GM19240 (cell line): ENCODE data around the gene CYP27C1.
A peak's percentile ranks its signal among the peaks of the same experiment; 100 is the strongest.
"Not testable (repeated sequence)": the region's sequence is repeated elsewhere in the genome, so short reads cannot be mapped to it uniquely, and the experiment has no call there.

Experiments used
- DNase-seq: peaks from one replicate; pipeline ENCODE4 v3.0.0; 2011; ENCODE audit warnings: low spot score; ENCODE audit not compliant: insufficient read length

CYP27C1 gene

GRCh38 chr2:127220102-127220767 is at the start of gene CYP27C1:
TSS of gene CYP27C1 (minus strand) at chr2:127220299. CDS start at chr2:127220270, 29 bp downstream.
- no peak for DNase-seq

GRCh38 chr2:127261804-127262406 is 41.8 kb upstream of the CYP27C1 start:
- DNase-seq: no peak

GRCh38 chr2:127259355-127259754 is 39.3 kb upstream of the CYP27C1 start:
- no peak for DNase-seq

- no peak for DNase-seq
Observed at GRCh38 chr2:127256866-127257265, 36.8 kb upstream of the CYP27C1 start.

GRCh38 chr2:127256381-127256780 is 36.3 kb upstream of the CYP27C1 start:
- no peak for DNase-seq

GRCh38 chr2:127255721-127256120 is 35.6 kb upstream of the CYP27C1 start:
- no peak for DNase-seq

GRCh38 chr2:127255146-127255545 is 35.0 kb upstream of the CYP27C1 start:
- no peak for DNase-seq

- DNase-seq: no peak
Observed at GRCh38 chr2:127254386-127254981, 34.4 kb upstream of the CYP27C1 start.

GRCh38 chr2:127241184-127241583 is 21.1 kb upstream of the CYP27C1 start:
- DNase-seq: not testable (repeated sequence)

- no peak for DNase-seq
Observed at GRCh38 chr2:127239395-127239794, 19.3 kb upstream of the CYP27C1 start.

GRCh38 chr2:127237768-127238167 is 17.7 kb upstream of the CYP27C1 start:
- DNase-seq: not testable (repeated sequence)

- DNase-seq: no peak
Observed at GRCh38 chr2:127235082-127235702, 15.1 kb upstream of the CYP27C1 start.

GRCh38 chr2:127233710-127234109 is 13.6 kb upstream of the CYP27C1 start:
- no peak for DNase-seq

- DNase-seq: no peak
Observed at GRCh38 chr2:127231130-127231865, 11.2 kb upstream of the CYP27C1 start.

GRCh38 chr2:127229555-127229954 is 9.5 kb upstream of the CYP27C1 start:
- no peak for DNase-seq

- DNase-seq: no peak
Observed at GRCh38 chr2:127228102-127228501, 8.0 kb upstream of the CYP27C1 start.

GRCh38 chr2:127227264-127227660 is 7.2 kb upstream of the CYP27C1 start:
- DNase-seq: not testable (repeated sequence)

- peak; percentile 16 for DNase-seq
Observed at GRCh38 chr2:127226520-127227263, 6.6 kb upstream of the CYP27C1 start.

GRCh38 chr2:127226132-127226519 is 6.0 kb upstream of the CYP27C1 start:
- DNase-seq: no peak

- DNase-seq: no peak
Observed at GRCh38 chr2:127225186-127225960, 5.3 kb upstream of the CYP27C1 start.
